Smooth muscle cell of the brain vasculature (primary cell): ENCODE measurements around the gene MAML3.

ENCODE experiments used
- DNase-seq: peaks from one replicate; pipeline ENCODE4 v3.0.0-alpha.2; 2012; ENCODE audit warnings: low read depth, low spot score

Gene MAML3

GRCh38 chr4:140071806-140072205 is 82.2 kb downstream of the MAML3 start:
- no peak for DNase-seq

DNA sequence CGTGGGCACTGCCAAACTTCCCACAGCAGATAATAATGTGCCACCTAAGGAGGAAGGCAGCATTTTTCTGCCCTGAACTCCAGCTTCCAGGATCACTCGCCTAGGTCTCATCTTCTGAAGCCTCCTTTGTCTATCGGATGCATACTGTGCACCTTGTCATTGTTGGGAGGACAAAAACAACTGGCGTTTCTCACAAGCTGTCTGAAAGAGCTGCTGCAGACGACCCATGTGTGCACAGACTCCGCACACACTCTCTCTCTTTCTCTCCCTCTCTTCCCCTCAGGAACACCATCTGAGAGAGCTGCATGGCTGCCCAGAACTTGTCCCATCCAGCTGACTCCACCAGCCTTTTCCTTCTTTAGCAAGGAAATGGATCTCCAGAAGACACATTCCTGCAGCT is 83.0 kb downstream of the MAML3 start:
- DNase-seq: no peak

DNA sequence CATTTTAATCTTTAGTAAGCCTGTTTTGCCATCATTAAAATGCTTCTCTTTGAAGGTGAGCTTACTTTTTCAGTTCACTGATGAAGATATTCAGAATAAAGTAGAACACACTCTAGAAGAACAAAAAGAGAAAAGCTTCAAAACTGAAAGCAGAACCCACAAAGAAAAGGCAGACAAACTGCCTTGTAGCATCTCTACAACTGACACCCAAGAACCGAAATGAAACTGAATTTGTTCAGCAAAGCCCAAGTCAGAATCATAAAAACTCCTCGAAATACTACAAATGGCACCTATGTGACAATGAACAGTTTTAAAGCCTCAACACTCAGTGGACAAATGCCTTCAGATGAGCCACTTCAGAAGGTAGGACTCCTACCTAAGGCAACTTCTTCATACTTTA is 83.6 kb downstream of the MAML3 start:
- DNase-seq: no peak

DNA sequence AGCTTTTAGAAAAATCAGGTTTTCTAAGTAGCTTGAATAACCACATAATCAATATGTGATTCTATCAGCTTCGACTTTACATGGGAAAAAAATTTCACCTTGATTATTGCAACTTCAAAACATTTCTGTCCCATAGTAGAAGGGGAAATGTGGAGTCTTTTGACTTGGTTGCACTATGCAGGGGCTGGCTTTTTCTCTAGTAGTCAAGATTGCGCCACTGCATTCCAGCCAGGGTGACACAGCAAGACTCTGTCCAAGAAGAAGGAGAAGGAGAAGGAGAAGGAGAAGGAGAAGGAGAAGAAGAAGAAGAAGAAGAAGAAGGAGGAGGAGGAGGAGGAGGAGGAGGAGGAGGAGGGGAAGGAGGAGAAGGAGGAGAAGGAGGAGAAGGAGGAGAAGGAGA is 84.9 kb downstream of the MAML3 start:
- no peak for DNase-seq

GRCh38 chr4:140068271-140068670 is 85.7 kb downstream of the MAML3 start:
- no peak for DNase-seq

DNA sequence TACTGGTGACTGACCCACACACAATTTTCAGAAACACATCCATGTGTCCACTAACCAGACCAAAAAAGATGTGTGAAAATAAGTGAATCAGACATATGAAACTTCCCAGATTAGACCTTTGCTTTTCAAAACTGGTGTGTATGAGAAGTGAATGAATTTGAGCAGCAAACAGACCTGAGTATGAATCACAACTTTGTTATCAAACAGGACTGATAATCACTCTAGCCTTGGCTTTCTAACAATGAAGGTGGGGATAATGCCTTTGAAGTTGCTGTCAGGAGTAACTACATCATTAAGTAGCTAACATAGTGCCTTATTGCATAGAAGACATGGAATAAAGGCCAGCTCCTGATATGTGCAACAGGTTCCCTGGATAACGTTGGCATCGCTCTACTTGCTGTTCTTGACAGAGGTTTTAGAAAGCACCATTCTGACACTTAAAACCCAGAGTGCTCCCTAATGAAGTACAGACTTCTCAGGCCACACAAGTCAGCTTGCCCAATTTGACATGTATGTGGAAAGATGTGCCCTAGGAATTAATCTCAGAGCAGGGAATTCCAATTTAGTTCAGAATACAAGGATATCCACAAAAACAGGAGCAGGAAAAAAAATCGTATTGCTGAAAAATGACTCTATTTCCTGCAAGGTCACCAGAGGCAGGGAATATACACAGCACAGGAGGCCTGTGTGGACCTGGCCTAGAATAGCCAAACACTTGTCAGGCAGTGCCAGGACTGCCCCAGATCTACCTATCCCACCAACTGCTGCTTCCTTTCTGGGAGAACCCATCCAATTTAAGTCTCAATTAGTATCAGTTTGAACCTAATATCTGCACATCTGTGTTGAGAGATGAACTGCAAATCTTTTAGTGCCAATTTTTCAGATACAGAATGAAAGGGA is 87.7 kb downstream of the MAML3 start:
- DNase-seq: no peak

DNA sequence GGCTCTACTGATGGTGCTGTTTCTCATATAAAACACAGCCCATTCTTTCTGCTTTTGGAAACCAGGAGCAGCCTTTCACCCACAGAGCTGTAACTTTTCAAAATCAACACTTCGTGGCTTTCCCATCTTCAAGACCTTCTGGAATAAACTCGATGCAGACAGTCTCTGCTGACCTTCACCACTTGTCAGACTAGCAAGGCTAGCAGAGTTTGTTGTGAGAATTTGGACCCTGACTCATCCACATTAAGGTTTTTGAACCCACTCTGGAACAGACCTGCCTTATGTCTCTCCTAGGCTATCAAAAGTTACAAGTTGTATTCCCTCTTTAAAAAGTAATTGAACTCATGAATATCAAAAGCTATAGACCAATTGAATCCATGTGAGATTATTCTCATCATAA is 88.6 kb downstream of the MAML3 start:
- no peak for DNase-seq

GRCh38 chr4:140061659-140062289 is 92.2 kb downstream of the MAML3 start:
- DNase-seq: no peak

GRCh38 chr4:140061194-140061593 is 92.8 kb downstream of the MAML3 start:
- no peak for DNase-seq

- no peak for DNase-seq
These were observed 94.8 kb downstream of the MAML3 start for GRCh38 chr4:140059159-140059558.

- DNase-seq: no peak
These were observed 96.3 kb downstream of the MAML3 start for GRCh38 chr4:140057701-140058100.

DNA sequence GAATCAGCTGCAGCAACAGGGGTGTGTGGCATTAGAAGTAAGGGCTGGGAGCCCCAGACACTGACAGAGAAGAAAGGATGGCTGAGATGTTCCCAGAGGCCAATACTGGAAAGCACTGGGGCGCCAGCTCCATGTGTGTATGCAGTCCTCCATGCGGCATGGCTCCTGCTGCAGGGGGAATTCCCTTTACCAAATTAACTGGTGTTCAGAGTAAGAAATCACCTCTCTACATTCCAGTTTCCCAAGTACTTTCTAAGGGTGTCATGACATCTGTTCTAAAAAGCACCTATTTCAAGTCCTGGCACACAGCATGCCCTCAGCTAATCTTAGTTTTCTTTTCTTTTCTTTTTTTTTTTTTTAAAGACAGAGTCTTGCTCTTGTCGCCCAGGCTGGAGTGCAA is 98.0 kb downstream of the MAML3 start:
- DNase-seq: no peak

- no peak for DNase-seq
These were observed 99.1 kb downstream of the MAML3 start for GRCh38 chr4:140054861-140055260.

GRCh38 chr4:140053185-140053584 is 100.8 kb downstream of the MAML3 start:
- no peak for DNase-seq

- DNase-seq: no peak
These were observed 101.9 kb downstream of the MAML3 start for GRCh38 chr4:140052050-140052449.

- no peak for DNase-seq
These were observed 103.9 kb downstream of the MAML3 start for GRCh38 chr4:140049849-140050637.

GRCh38 chr4:140049024-140049848 is 104.7 kb downstream of the MAML3 start:
- no peak for DNase-seq

DNA sequence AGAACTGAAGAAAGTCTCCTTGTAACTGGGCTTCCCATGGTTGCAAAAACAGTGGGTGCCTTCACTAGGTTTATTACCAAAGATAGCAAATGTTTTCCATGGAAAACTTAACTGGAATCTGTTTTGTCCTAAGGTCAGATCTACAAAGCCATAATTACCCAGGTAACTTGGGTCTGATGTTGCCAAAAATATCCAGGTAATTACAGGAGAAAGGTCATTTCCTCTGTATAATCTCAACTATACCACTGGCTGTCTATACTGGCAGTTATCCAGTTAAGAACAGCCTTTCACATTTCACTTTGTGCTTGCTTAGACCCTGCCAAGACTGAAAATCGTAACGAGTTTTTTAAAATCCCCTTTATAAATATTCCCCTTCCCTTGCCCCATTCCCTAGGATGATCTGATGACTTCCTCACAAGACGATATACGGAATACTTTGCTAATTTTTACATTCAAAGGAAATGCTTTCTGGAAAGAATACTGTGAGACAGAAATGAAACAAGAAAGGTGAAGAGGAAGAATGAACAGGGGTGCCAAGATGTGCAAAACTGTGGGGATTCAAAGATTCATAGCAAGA is 105.5 kb downstream of the MAML3 start:
- DNase-seq: no peak

- DNase-seq: no peak
These were observed 106.2 kb downstream of the MAML3 start for GRCh38 chr4:140047786-140048185.

DNA sequence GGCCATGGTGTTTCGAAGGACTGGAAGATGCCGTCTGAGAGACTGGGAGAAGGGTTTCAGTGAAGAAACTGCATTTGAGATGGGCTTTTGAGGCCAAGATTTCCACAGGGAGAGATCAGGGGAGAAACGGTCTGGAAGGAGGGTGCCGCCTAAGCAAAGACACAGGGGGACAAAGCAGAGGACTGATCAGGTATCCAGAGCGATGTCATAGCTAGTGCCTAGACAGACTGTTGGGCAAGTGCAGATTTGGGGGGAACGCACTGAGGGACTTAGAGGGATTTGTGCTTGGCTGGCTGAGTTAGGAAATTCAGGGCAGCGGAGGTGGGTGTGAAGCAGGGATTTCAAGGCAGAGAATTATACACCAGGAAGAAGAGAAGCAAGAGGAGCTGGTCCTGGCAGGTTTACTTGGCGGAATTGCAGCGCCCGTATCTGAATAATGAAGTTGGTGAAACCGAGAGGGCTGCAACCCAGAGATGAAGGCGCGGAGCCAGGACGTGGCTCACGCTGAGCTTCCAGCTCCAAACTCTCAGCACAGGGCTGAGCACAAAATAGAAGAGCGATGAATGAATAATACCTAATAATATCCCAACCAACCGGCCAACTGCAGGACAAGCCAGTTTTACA is 106.9 kb downstream of the MAML3 start:
- DNase-seq: no peak

- no peak for DNase-seq
These were observed 107.4 kb downstream of the MAML3 start for GRCh38 chr4:140046543-140046942.
